ENCODE results near the gene SPPL2A. TPM values are rescaled to one million over a fixed set of nuclear protein-coding genes. Genes with fewer than 3 reads are reported as not detected.

The SPPL2A gene
- total and polyA plus RNA-seq, 2 donors (not counting 3 experiments of a cell fraction or from before 2014, with no cell fraction given), result 38.8 to 88.7 TPM

DNA sequence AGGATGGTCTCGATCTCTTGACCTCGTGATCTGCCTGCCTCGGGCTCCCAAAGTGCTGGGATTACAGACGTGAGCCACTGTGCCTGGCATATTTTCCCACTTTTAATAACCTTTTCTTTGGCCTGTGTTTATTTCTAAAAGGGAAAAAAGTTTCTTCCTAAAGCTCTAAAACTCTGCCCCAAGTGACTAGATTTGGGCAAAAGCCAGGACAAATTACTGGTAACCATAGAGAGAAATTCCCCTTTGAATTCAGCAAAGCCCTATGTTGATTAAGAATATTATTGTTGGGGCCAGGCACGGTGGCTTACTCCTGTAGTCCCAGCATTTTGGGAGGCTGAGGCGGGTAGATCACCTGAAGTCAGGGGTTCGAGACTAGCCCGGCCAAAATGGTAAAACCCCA lies 67.4 kb downstream of the SPPL2A start:
- H3K27ac ChIP-seq (ENCODE audit: insufficient read depth, low read depth, low read length), result no peak overlapping the region
- no peak overlapping the region for H2AFZ ChIP-seq (ENCODE audit: low read depth, low read length)
- TF ChIP-seq GATA2 (IDR thresholded peaks at IDR 0.05; ENCODE audit: insufficient read depth, insufficient read length, low read depth, low read length) (no peak), POLR2A (IDR thresholded peaks at IDR 0.05; ENCODE audit: low read depth, low read length) (no peak), MYC (IDR thresholded peaks at IDR 0.05; ENCODE audit: low read depth, low read length) (no peak), POLR2AphosphoS5 (IDR thresholded peaks at IDR 0.05; ENCODE audit: insufficient read depth, low read depth, low read length) (no peak), JUN (IDR thresholded peaks at IDR 0.05; ENCODE audit: borderline replicate concordance, insufficient read depth, insufficient read length, low read depth) (no peak), FOS (IDR thresholded peaks at IDR 0.05; ENCODE audit: borderline replicate concordance, insufficient read depth, low read length) (no peak), EZH2 (IDR thresholded peaks at IDR 0.05; ENCODE audit: borderline replicate concordance, low read depth, low read length, severe bottlenecking) (no peak)
- TF ChIP-seq, protein P1, sequence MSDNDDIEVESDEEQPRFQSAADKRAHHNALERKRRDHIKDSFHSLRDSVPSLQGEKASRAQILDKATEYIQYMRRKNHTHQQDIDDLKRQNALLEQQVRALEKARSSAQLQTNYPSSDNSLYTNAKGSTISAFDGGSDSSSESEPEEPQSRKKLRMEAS (IDR thresholded peaks at IDR 0.05; ENCODE audit: insufficient read depth, insufficient read length), result no peak
- TF ChIP-seq, protein P2, sequence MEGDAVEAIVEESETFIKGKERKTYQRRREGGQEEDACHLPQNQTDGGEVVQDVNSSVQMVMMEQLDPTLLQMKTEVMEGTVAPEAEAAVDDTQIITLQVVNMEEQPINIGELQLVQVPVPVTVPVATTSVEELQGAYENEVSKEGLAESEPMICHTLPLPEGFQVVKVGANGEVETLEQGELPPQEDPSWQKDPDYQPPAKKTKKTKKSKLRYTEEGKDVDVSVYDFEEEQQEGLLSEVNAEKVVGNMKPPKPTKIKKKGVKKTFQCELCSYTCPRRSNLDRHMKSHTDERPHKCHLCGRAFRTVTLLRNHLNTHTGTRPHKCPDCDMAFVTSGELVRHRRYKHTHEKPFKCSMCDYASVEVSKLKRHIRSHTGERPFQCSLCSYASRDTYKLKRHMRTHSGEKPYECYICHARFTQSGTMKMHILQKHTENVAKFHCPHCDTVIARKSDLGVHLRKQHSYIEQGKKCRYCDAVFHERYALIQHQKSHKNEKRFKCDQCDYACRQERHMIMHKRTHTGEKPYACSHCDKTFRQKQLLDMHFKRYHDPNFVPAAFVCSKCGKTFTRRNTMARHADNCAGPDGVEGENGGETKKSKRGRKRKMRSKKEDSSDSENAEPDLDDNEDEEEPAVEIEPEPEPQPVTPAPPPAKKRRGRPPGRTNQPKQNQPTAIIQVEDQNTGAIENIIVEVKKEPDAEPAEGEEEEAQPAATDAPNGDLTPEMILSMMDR (IDR thresholded peaks at IDR 0.05; ENCODE audit: extremely low read depth in 1 of 2, insufficient read depth in 1 of 2, low read depth in 1 of 2, low read length in 2 of 2), result no peak
- no peak overlapping the region for H3K4me2 ChIP-seq (ENCODE audit: insufficient read depth, low read length)
- DNase-seq (ENCODE audit: low read depth, low spot score) (no peak), FAIRE-seq (no peak)
- H4K20me1 ChIP-seq (replicated peaks; ENCODE audit: control insufficient read depth, extremely low read depth, insufficient read depth, low read length), result no peaks in the 10 kb centered on the region
- CTCF ChIA-PET, result no interaction called here
- intact Hi-C loops (cut with micrococcal nuclease) (no loop called here), dilution Hi-C loops (cut with MboI; ENCODE audit: extremely low pct_ligation_motif_present, low sequenced_read_pairs) (no loop called here)
- H3K9ac ChIP-seq (replicated peaks; ENCODE audit: extremely low read depth, insufficient read depth, low read length), result no peak overlapping the region
- peaks cover 4% of the 10 kb centered on the region for H3K4me1 ChIP-seq (ENCODE audit: control insufficient read depth, extremely low read depth, insufficient read depth, low read length)
- POLR2A ChIA-PET, result no interaction called here
- no peaks in the 10 kb centered on the region for H3K79me2 ChIP-seq (ENCODE audit: control insufficient read depth, insufficient read depth, low read length)
- H3K9me3 ChIP-seq (replicated peaks; ENCODE audit: control insufficient read depth, insufficient read depth, low read length), result no peaks in the 10 kb centered on the region
- BruUV-seq (replicated peaks), result no TSS peak
- no peaks in the 10 kb centered on the region for H3K36me3 ChIP-seq (ENCODE audit: control insufficient read depth in 2 of 2, extremely low read depth in 1 of 2, insufficient read depth in 2 of 2, low read length in 2 of 2)
- no peaks in the 10 kb centered on the region for H3K27me3 ChIP-seq (ENCODE audit: control insufficient read depth in 2 of 2, insufficient read depth in 2 of 2, low read length in 2 of 2)
- H3K9me1 ChIP-seq (replicated peaks; ENCODE audit: control insufficient read depth, extremely low read depth, insufficient read depth, low read length), result no peaks in the 10 kb centered on the region
- H3K4me3 ChIP-seq (replicated peaks in 1 of 3; ENCODE audit: insufficient read depth in 1 of 3, low read depth in 1 of 3, low read length in 3 of 3), result no peak overlapping the region

All from endothelial cell of umbilical vein (primary cell).